DND-41 (cell line): ENCODE measurements around the gene GRID2IP.

Experiments used
- EZH2 ChIP-seq: IDR thresholded peaks from 3 replicates; pipeline ENCODE4 v1.6.1; 2012; ENCODE audit warnings: borderline replicate concordance, low read depth, mild to moderate bottlenecking, moderate library complexity, low read length, inconsistent platforms; ENCODE audit not compliant: severe bottlenecking
- TF ChIP-seq, protein P1 (sequence below): IDR thresholded peaks from 2 replicates; pipeline ENCODE4 v1.5.1; 2012; ENCODE audit warnings: borderline replicate concordance, low read length, moderate library complexity, mild to moderate bottlenecking; ENCODE audit not compliant: poor library complexity, severe bottlenecking; ENCODE audit errors: extremely low read depth

DNA sequence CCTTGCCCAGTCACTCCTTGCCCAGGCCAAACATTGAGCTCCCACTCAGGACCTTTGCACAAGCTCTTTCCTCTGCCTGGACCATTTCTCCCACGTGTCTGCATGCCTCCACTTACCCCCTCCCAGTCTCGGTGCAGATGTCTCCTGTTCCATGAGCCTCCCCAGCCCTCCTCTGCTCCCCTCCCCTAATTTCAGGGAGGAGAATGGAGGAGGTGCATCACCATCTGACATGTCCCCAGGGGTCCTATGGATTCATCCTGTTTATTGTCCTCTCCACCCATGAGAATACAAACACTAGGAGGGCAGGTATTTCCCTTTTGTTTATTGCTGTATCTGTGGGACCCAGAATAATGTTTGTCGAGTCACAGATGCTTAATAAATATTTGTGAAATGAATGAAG is 8.6 kb upstream of the GRID2IP start:
- TF ChIP-seq, protein P1, sequence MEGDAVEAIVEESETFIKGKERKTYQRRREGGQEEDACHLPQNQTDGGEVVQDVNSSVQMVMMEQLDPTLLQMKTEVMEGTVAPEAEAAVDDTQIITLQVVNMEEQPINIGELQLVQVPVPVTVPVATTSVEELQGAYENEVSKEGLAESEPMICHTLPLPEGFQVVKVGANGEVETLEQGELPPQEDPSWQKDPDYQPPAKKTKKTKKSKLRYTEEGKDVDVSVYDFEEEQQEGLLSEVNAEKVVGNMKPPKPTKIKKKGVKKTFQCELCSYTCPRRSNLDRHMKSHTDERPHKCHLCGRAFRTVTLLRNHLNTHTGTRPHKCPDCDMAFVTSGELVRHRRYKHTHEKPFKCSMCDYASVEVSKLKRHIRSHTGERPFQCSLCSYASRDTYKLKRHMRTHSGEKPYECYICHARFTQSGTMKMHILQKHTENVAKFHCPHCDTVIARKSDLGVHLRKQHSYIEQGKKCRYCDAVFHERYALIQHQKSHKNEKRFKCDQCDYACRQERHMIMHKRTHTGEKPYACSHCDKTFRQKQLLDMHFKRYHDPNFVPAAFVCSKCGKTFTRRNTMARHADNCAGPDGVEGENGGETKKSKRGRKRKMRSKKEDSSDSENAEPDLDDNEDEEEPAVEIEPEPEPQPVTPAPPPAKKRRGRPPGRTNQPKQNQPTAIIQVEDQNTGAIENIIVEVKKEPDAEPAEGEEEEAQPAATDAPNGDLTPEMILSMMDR: no peak
- no peak for TF ChIP-seq EZH2
